ENCODE data around the gene TTBK1.

TTBK1 gene

DNA sequence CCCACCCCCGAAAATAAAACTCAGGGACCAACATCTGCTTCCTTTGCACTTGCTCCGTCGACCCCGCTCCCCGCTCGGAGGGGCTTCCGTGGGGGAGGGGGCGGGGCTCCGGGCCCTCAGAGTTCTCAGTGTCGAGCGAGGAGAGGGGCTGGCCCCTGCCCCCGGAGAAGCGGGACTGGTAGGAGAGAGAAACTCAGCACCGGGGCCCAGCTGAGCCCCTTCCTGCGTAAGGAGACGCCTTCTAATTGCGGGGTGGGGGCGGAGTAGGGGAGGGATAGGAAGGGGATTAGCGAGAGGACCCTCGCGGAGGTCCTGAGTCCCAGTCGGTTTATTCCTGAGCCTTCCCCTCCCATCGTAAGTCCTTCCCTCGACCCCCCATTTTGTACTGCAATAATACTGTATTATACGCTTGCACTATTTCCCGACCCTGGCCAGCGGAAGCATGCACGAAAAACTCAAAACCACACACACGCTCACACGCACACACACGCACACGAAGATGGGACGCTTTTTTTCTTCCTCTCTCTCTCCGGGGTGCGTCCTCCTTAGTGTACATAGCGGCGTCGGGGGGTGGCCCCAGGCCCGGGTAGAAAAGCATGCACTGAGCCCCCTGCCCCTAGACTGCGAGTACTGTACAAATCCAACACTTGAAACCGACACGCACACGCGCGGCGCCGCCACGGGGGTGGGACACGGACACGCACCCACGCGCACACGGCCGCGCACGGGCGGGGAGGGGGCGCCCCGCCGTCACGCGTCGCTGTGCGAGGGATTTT, 32.7 kb downstream of the TTBK1 start:
- peaks cover 7 to 15% of the 10 kb centered on the region in 2 experiments for H3K4me1 ChIP-seq (ENCODE audit: control insufficient read depth in 1 of 2, insufficient read depth in 1 of 2, low read depth in 1 of 2, low read length in 1 of 2)
- H3K36me3 ChIP-seq: no peaks in the 10 kb centered on the region
- no peak overlapping the region for H3K27ac ChIP-seq
- peaks cover 100% of the 10 kb centered on the region for H3K27me3 ChIP-seq
- H3K4me3 ChIP-seq (ENCODE audit: low read depth in 1 of 2, low read length in 1 of 2): no peak overlapping the region
- no peaks in the 10 kb centered on the region for H3K9me3 ChIP-seq
- TF ChIP-seq, protein P1, sequence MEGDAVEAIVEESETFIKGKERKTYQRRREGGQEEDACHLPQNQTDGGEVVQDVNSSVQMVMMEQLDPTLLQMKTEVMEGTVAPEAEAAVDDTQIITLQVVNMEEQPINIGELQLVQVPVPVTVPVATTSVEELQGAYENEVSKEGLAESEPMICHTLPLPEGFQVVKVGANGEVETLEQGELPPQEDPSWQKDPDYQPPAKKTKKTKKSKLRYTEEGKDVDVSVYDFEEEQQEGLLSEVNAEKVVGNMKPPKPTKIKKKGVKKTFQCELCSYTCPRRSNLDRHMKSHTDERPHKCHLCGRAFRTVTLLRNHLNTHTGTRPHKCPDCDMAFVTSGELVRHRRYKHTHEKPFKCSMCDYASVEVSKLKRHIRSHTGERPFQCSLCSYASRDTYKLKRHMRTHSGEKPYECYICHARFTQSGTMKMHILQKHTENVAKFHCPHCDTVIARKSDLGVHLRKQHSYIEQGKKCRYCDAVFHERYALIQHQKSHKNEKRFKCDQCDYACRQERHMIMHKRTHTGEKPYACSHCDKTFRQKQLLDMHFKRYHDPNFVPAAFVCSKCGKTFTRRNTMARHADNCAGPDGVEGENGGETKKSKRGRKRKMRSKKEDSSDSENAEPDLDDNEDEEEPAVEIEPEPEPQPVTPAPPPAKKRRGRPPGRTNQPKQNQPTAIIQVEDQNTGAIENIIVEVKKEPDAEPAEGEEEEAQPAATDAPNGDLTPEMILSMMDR (IDR thresholded peaks at IDR 0.05): no peak

DNA sequence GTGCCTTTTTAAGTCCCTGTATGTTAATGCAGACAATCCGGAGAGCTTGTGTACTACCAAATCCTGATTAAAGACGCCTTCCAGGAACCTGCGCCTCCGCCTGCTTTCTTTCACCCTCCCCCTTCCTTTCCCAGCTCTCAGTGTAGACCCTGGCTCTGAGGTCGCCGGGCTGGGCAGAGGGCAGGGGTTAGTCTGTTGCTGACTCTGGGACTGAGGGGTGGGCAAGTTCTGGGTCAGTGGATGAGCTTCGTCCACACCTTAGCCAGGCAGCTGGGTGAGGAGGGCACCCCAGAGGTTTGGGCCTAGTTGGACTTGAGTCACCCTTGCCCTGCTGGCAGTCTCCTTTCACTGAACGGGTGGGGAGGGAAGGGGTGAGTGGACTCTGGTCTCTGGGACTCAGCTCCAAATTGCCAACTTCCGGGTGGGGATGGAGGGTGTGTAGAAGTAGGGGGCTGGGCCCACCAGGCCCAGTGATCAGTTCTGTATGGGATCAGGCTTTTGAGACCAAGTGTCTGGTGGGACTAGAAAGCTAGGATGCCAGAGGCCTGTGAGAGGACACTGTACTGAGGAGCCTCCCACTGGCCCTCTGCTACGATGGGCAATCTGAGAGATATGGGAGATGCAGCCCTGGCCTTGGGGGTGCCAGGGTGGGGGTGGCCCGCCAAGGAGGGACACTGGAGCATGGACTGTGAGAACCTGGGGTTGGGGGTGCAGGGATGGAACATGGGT, 33.5 kb downstream of the TTBK1 start:
- H3K27ac ChIP-seq: no peak overlapping the region
- no peaks in the 10 kb centered on the region for H3K36me3 ChIP-seq
- TF ChIP-seq, protein P1 (IDR thresholded peaks at IDR 0.05): no peak
- H3K9me3 ChIP-seq: no peaks in the 10 kb centered on the region
- no peak overlapping the region for H3K4me3 ChIP-seq (ENCODE audit: low read depth in 1 of 2, low read length in 1 of 2)
- H3K27me3 ChIP-seq: peaks cover 99% of the 10 kb centered on the region
- H3K4me1 ChIP-seq (ENCODE audit: control insufficient read depth in 1 of 2, insufficient read depth in 1 of 2, low read depth in 1 of 2, low read length in 1 of 2): peaks cover 7 to 15% of the 10 kb centered on the region in 2 experiments

DNA sequence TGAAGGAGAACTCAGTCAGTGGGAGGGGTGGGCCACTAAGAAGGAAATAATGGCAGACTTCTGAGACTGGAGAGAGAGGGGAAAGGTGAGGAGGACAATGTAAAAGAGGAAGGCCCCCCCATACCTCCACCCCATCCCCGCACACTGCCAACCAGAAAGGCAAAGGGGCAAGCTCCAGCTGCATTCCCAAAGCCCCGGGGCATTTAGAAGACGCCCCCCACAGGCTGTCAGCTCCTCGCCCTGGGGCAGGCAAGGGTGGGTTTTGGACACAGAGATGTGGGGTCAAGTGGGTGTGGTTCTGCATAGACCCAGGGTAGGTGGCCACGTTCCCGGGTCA, 34.0 kb downstream of the TTBK1 start:
- Histone ChIP-seq H3K4me3 (ENCODE audit: low read depth in 1 of 2, low read length in 1 of 2) (no peak overlapping the region), H3K4me1 (ENCODE audit: control insufficient read depth in 1 of 2, insufficient read depth in 1 of 2, low read depth in 1 of 2, low read length in 1 of 2) (peaks cover 7 to 15% of the 10 kb centered on the region in 2 experiments), H3K36me3 (no peaks in the 10 kb centered on the region), H3K27ac (no peak overlapping the region), H3K27me3 (peaks cover 99% of the 10 kb centered on the region), H3K9me3 (no peaks in the 10 kb centered on the region)
- TF ChIP-seq, protein P1 (IDR thresholded peaks at IDR 0.05): no peak

DNA sequence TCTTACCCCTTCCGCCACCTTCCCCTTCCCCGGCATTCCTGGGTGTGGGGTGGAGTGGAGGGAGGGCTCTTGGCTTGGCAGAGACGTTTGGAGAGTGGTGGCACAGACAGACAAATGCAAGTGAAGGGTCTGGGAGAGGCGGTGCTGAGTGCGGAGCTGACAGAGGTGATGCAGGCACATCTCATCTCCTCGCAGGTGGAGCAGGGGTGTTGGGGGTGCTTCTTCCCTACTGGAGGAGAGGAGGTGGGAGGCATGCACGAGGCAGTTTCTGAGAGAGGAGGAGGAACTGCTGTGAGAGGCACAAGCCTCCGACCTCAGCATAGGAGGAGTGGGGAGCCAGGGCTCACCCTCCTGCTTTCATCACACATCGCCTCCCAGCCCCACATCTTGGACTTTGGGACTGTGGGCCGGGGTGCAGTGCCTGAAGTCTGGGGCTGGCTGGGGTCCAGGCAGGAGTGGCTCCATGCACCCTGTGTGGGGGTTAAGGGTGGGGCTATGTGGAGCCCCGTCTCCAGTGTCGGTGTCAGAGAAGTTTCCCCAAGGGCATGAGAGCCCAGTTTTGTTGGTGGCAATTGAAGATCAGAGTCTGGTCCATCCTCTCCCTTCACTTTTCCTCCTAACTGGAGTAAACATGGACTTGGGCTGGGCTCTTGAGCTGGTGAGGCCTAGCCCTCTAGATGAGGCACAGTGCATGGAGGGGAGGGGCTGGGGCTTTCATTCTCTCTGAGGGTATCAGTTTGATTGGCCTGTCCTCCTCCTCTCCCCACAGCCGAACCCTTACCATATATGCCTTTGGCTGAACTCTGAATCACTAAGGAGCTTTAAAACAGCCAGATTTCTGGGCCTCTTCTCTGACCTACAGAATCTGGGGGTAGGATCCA, 34.6 kb downstream of the TTBK1 start:
- TF ChIP-seq, protein P1 (IDR thresholded peaks at IDR 0.05): no peak
- Histone ChIP-seq H3K27me3 (peaks cover 99% of the 10 kb centered on the region), H3K27ac (no peak overlapping the region), H3K9me3 (no peaks in the 10 kb centered on the region), H3K36me3 (no peaks in the 10 kb centered on the region), H3K4me1 (ENCODE audit: control insufficient read depth in 1 of 2, insufficient read depth in 1 of 2, low read depth in 1 of 2, low read length in 1 of 2) (peaks cover 7 to 15% of the 10 kb centered on the region in 2 experiments), H3K4me3 (ENCODE audit: low read depth in 1 of 2, low read length in 1 of 2) (no peak overlapping the region)

DNA sequence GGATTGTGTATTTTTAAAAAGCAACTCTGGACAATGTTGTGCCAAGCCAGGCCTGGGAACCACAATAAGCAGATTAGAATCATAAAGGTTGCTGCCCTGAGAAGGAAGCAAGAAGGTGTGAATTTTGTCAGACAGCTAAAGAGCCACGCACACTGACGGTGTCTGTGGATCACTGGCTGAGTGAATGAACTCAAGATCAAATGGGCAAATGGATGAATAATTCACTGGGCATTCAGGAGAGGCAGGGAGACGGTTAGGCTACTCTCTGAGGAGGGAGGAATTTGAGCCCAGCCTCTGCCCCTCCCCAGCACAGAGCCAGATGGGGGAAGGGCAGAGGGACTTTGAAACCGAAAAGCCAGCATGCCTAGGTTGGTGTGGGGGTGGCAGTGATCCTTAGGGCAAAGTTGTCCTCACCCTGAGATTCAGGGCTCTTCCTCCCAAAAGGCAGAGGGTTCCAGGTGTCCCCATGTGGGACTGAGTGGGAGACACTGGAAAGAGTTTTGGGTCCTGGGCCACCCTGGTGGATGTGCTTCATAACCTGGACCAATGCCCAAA, 35.3 kb downstream of the TTBK1 start:
- H3K27me3 ChIP-seq: peaks cover 99% of the 10 kb centered on the region
- no peak overlapping the region for H3K4me3 ChIP-seq (ENCODE audit: low read depth in 1 of 2, low read length in 1 of 2)
- H3K36me3 ChIP-seq: no peaks in the 10 kb centered on the region
- peaks cover 7 to 15% of the 10 kb centered on the region in 2 experiments for H3K4me1 ChIP-seq (ENCODE audit: control insufficient read depth in 1 of 2, insufficient read depth in 1 of 2, low read depth in 1 of 2, low read length in 1 of 2)
- no peak overlapping the region for H3K27ac ChIP-seq
- TF ChIP-seq, protein P1 (IDR thresholded peaks at IDR 0.05): no peak
- H3K9me3 ChIP-seq: no peaks in the 10 kb centered on the region

Measured in neutrophil (primary cell).